Neural progenitor cell (in vitro differentiated cells): ENCODE data around the gene SYT1. TPM values are rescaled to one million over a fixed set of nuclear protein-coding genes. Genes with fewer than 3 reads are reported as not detected.

ENCODE experiments used
- DNase-seq: peaks from one replicate; pipeline ENCODE4 v3.0.0-alpha.2; 2016; ENCODE audit warnings: low spot score
- H2AFZ ChIP-seq: fragments of 200-600 bp; sonication (generic); replicated peaks from 2 replicates; pipeline ENCODE4 v1.6.1; 2016; ENCODE audit warnings: antibody characterized with exemption
- H3F3A ChIP-seq: fragments of 200-600 bp; sonication (generic); 2 replicates; pipeline ENCODE4 v1.6.1; 2016; ENCODE audit warnings: antibody characterized with exemption, low read depth
- H3K27ac ChIP-seq: fragments of 200-600 bp; sonication (generic); 2 replicates; pipeline ENCODE4 v1.5.1; 2016; ENCODE audit warnings: mild to moderate bottlenecking
- H3K27me3 ChIP-seq: fragments of 200-600 bp; sonication (generic); 2 replicates; pipeline ENCODE4 v1.6.1; 2016; ENCODE audit warnings: mild to moderate bottlenecking, moderate library complexity
- H3K36me3 ChIP-seq: fragments of 200-600 bp; sonication (generic); 2 replicates; pipeline ENCODE4 v1.5.1; 2016
- H3K4me1 ChIP-seq: fragments of 200-600 bp; sonication (generic); 2 replicates; pipeline ENCODE4 v1.6.1; 2016; ENCODE audit warnings: mixed run types
- H3K4me2 ChIP-seq: fragments of 200-600 bp; sonication (generic); 2 replicates; pipeline ENCODE4 v1.6.1; 2016
- H3K4me3 ChIP-seq: fragments of 200-600 bp; sonication (generic); 2 replicates; pipeline ENCODE4 v1.5.1; 2016
- H3K79me2 ChIP-seq: fragments of 200-600 bp; sonication (generic); 2 replicates; pipeline ENCODE4 v1.6.1; 2016; ENCODE audit warnings: low read depth
- H3K9ac ChIP-seq: fragments of 200-600 bp; sonication (generic); 2 replicates; pipeline ENCODE4 v1.6.1; 2016
- H3K9me3 ChIP-seq: fragments of 200-600 bp; sonication (generic); 2 replicates; pipeline ENCODE4 v1.5.1; 2016; ENCODE audit warnings: low read depth
- H4K20me1 ChIP-seq: fragments of 200-600 bp; sonication (generic); 2 replicates; pipeline ENCODE4 v1.6.1; 2016; ENCODE audit warnings: low read depth
- H3K27ac Mint-ChIP-seq: 3 replicates; pipeline ENCODE4 v1.8.0; 2021; ENCODE audit warnings: mixed read lengths
- H3K27me3 Mint-ChIP-seq: 2 replicates; pipeline ENCODE4 v1.8.0; 2022; ENCODE audit warnings: low read depth, mild to moderate bottlenecking, inconsistent platforms, moderate library complexity, mixed read lengths; ENCODE audit not compliant: insufficient read depth
- H3K36me3 Mint-ChIP-seq: 3 replicates; pipeline ENCODE4 v1.8.0; 2021; ENCODE audit warnings: mixed read lengths
- H3K4me1 Mint-ChIP-seq: 3 replicates; pipeline ENCODE4 v1.8.0; 2021; ENCODE audit warnings: mixed read lengths
- H3K4me3 Mint-ChIP-seq: 3 replicates; pipeline ENCODE4 v1.8.0; 2021; ENCODE audit warnings: mild to moderate bottlenecking, moderate library complexity, mixed read lengths
- H3K9me3 Mint-ChIP-seq: 3 replicates; pipeline ENCODE4 v1.8.0; 2020; ENCODE audit warnings: mixed read lengths
- EZH2 ChIP-seq: fragments of 200-600 bp; sonication (generic); IDR thresholded peaks from 2 replicates; pipeline ENCODE4 v1.6.1; 2017; ENCODE audit warnings: antibody characterized with exemption, mild to moderate bottlenecking, moderate library complexity
- EZH2phosphoT487 ChIP-seq: fragments of 200-600 bp; sonication (generic); IDR thresholded peaks from 2 replicates; pipeline ENCODE4 v1.6.1; 2017; ENCODE audit warnings: antibody characterized with exemption
- total RNA-seq: library from RNA; depleted of rRNA; stranded (reverse); fragments of >200 nt; gene quantifications from 2 replicates; pipeline ENCODE4 v1.2.3, GENCODE V29; 2015; ENCODE audit warnings: low replicate concordance
- TF ChIP-seq, protein P1 (sequence below): fragments of 200-600 bp; sonication (generic); IDR thresholded peaks from 2 replicates; pipeline ENCODE4 v1.5.1; 2017; ENCODE audit warnings: antibody characterized with exemption, mild to moderate bottlenecking

The SYT1 gene
- total RNA-seq, 1 donor from 2014 or later, result 36.9 TPM

DNA sequence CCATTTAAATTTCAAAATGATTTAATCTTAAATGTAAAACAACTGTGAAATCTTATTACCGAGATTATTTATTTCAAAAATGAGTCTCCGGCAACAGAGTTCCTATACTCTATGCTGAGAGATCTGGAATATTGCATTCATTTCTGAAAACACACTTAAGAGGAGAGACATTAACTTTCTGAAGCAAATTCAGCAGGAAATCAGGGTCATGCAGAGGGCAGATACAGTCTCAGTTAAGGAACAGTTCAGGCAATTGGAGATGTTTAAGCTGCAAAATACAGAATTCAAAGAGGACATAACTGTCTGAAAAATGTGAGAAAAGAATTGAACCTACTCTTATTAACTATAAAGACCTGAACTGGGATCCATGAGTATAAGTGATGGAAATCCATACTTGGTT lies 505.4 kb downstream of the SYT1 start:
- H3F3A ChIP-seq, result no peaks in the 10 kb centered on the region
- Mint-ChIP-seq H3K36me3 (no peaks in the 10 kb centered on the region), H3K27me3 (no peaks in the 10 kb centered on the region), H3K4me1 (peaks cover 18% of the 10 kb centered on the region), H3K9me3 (no peaks in the 10 kb centered on the region), H3K27ac (no peak overlapping the region), H3K4me3 (no peak overlapping the region)
- H4K20me1 ChIP-seq, result peaks cover 4% of the 10 kb centered on the region
- no peak overlapping the region for H3K4me3 ChIP-seq
- no peak overlapping the region for H2AFZ ChIP-seq
- no peak overlapping the region for H3K4me2 ChIP-seq
- no peak overlapping the region for H3K27ac ChIP-seq
- H3K79me2 ChIP-seq, result no peaks in the 10 kb centered on the region
- no peaks in the 10 kb centered on the region for H3K27me3 ChIP-seq
- TF ChIP-seq EZH2phosphoT487, result no peak
- no peak for TF ChIP-seq EZH2
- TF ChIP-seq, protein P1, sequence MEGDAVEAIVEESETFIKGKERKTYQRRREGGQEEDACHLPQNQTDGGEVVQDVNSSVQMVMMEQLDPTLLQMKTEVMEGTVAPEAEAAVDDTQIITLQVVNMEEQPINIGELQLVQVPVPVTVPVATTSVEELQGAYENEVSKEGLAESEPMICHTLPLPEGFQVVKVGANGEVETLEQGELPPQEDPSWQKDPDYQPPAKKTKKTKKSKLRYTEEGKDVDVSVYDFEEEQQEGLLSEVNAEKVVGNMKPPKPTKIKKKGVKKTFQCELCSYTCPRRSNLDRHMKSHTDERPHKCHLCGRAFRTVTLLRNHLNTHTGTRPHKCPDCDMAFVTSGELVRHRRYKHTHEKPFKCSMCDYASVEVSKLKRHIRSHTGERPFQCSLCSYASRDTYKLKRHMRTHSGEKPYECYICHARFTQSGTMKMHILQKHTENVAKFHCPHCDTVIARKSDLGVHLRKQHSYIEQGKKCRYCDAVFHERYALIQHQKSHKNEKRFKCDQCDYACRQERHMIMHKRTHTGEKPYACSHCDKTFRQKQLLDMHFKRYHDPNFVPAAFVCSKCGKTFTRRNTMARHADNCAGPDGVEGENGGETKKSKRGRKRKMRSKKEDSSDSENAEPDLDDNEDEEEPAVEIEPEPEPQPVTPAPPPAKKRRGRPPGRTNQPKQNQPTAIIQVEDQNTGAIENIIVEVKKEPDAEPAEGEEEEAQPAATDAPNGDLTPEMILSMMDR, result no peak
- no peak overlapping the region for H3K9ac ChIP-seq
- peaks cover 3% of the 10 kb centered on the region for H3K36me3 ChIP-seq
- H3K9me3 ChIP-seq, result no peaks in the 10 kb centered on the region
- H3K4me1 ChIP-seq, result peaks cover 9% of the 10 kb centered on the region
- no peak for DNase-seq

DNA sequence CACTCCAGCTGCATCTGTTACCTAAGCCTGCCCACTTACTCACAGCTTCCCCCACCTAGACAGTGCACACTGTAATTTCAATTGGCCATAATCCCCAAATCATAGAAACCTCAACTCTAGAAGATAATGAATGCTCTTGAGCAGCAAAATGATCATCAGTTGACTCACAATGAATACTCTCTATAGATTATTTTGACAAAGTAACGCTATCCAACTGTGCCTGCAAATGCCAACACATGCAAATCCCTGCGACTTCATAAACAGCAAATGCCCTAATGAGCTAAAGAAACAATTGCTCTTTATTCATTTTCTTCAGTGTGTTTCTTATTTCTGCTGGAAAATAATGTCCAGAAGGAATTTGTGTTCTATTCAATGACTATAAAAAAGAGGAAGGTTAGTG lies 506.7 kb downstream of the SYT1 start:
- Mint-ChIP-seq H3K9me3 (no peaks in the 10 kb centered on the region), H3K27me3 (no peaks in the 10 kb centered on the region), H3K27ac (no peak overlapping the region), H3K4me1 (peaks cover 18% of the 10 kb centered on the region), H3K36me3 (no peaks in the 10 kb centered on the region), H3K4me3 (no peak overlapping the region)
- Histone ChIP-seq H3F3A (no peaks in the 10 kb centered on the region), H3K79me2 (no peaks in the 10 kb centered on the region), H3K9me3 (no peaks in the 10 kb centered on the region), H2AFZ (no peak overlapping the region), H4K20me1 (peaks cover 4% of the 10 kb centered on the region), H3K4me2 (no peak overlapping the region), H3K4me1 (peaks cover 8% of the 10 kb centered on the region), H3K27me3 (no peaks in the 10 kb centered on the region), H3K27ac (no peak overlapping the region), H3K36me3 (peaks cover 3% of the 10 kb centered on the region), H3K4me3 (no peak overlapping the region), H3K9ac (no peak overlapping the region)
- DNase-seq, result no peak
- TF ChIP-seq EZH2 (no peak), EZH2phosphoT487 (no peak)
- TF ChIP-seq, protein P1, result no peak

DNA sequence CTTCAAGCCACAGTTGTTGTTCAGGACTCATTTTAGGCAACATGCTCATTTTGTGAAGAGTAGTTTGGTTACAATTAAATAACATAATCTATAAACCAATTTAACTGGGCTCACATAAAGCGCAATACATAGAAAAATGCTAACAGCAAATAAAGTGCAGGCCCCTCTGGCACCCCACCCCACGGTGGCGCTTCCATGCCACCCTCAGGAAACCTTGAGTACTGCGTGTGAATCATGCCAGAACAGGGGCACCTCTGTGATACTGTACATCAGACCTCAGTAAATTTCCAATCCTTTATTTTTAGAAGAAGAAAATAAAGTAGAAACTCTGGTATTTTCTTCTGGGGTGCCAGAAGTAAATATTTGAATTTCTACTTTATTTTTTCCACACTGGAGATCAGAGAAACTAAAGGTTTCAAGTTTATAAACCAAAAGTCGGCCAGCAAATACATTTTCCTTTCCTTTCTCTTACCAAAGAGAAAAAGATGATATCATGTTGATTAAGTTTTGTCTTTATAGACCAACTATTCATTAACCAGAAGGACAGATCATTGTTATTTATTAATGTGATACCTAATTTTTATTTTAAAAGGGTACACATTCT lies 509.4 kb downstream of the SYT1 start:
- Histone ChIP-seq H3F3A (no peaks in the 10 kb centered on the region), H3K27me3 (no peaks in the 10 kb centered on the region), H3K36me3 (peaks cover 3% of the 10 kb centered on the region), H3K4me1 (peaks cover 11% of the 10 kb centered on the region), H3K79me2 (no peaks in the 10 kb centered on the region), H4K20me1 (peaks cover 4% of the 10 kb centered on the region), H3K4me2 (no peak overlapping the region), H2AFZ (no peak overlapping the region), H3K27ac (no peak overlapping the region), H3K9ac (no peak overlapping the region), H3K4me3 (no peak overlapping the region), H3K9me3 (no peaks in the 10 kb centered on the region)
- Mint-ChIP-seq H3K9me3 (no peaks in the 10 kb centered on the region), H3K4me1 (peaks cover 13% of the 10 kb centered on the region), H3K27me3 (no peaks in the 10 kb centered on the region), H3K27ac (no peak overlapping the region), H3K4me3 (no peak overlapping the region), H3K36me3 (no peaks in the 10 kb centered on the region)
- TF ChIP-seq, protein P1, result peak; percentile 73
- TF ChIP-seq EZH2phosphoT487 (no peak), EZH2 (no peak)
- peak; percentile 47 for DNase-seq
